ENCODE measurements around the gene SPRYD4.

DNA sequence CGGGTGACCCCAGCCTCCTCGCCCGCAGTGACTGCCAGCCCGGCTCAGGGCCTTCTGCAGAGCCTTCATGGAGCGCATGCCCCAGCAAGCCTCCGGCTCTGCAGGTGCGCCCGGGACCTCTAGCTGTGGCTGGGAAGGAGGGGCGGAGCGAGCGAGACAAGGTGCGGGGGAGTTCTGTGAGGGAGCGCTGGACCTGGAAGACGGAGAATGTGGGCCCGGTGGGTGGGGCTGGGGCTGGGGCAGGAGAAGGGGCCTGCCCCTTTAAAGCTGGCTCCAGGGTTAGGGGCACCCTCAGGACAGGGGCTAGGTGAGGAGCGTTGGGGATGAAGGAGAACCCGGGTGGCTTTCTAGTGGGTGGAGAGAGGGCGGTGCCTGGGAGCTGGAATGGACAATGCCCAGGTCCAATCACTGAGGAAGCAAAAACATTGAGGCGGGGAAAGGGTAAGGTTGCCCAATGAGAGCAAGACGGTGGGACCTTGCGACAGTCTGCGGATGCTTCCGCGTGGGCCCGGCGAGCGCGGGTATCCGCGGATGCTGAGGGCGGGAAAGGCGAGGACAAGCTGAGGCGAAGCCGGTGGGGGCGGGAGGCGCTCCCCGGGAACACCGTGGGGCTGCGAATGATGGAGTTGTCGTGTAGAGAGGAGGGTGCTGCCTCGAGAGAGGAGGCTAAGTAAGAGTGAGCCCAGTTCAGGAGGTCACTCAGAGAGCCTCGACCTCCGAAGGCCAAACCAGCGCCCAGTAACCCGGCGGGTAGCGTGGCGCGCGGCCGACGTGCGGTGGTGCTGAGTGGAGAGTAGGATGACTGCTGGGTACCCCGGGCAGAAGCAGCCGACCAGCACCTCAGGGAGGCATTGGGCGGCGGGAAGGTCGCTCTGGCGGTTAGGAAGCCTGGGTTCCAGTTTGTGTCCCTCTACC is 19.9 kb downstream of the SPRYD4 start, which contains the start of gene GLS2:
- TF ChIP-seq, protein P1, sequence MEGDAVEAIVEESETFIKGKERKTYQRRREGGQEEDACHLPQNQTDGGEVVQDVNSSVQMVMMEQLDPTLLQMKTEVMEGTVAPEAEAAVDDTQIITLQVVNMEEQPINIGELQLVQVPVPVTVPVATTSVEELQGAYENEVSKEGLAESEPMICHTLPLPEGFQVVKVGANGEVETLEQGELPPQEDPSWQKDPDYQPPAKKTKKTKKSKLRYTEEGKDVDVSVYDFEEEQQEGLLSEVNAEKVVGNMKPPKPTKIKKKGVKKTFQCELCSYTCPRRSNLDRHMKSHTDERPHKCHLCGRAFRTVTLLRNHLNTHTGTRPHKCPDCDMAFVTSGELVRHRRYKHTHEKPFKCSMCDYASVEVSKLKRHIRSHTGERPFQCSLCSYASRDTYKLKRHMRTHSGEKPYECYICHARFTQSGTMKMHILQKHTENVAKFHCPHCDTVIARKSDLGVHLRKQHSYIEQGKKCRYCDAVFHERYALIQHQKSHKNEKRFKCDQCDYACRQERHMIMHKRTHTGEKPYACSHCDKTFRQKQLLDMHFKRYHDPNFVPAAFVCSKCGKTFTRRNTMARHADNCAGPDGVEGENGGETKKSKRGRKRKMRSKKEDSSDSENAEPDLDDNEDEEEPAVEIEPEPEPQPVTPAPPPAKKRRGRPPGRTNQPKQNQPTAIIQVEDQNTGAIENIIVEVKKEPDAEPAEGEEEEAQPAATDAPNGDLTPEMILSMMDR (IDR thresholded peaks at IDR 0.05; ENCODE audit: low read length): no peak
- TF ChIP-seq EZH2phosphoT487 (IDR thresholded peaks at IDR 0.05; ENCODE audit: low read length) (no peak), EZH2 (optimal IDR thresholded peaks at IDR 0.05; ENCODE audit: low read depth, low read length) (no peak)
